Effector CD8-positive, alpha-beta T cell (primary cell): ENCODE measurements around the gene NPAS3.

Experiments used
- DNase-seq: peaks from one replicate; lab custom pipeline; 2025; lab: John Stamatoyannopoulos, UW

NPAS3 gene

GRCh38 chr14:33016613-33017012 lies 77.9 kb downstream of the NPAS3 start:
- DNase-seq: no peak

- DNase-seq: no peak
These were observed 78.3 kb downstream of the NPAS3 start for GRCh38 chr14:33017016-33017415.

DNA sequence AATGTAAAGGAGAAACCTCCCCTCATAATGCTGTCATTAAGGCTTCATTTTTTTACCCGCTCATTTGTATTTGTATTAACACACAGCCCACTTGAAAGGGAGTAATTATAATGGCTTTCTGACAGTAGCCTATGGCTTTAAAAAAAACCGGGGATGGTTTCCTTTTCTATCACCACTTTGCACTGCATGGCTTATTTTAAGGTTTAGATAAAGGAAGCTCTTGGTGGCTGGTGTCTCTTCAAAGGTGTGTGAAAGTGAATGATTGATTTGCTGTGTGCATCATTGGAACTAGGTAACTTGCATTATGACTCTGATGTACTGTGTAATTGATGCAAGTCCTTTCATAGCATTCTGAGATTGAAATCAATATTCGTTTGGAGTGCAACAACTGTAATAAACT lies 80.7 kb downstream of the NPAS3 start:
- DNase-seq: no peak

GRCh38 chr14:33026850-33027430 lies 88.3 kb downstream of the NPAS3 start:
- no peak for DNase-seq

DNA sequence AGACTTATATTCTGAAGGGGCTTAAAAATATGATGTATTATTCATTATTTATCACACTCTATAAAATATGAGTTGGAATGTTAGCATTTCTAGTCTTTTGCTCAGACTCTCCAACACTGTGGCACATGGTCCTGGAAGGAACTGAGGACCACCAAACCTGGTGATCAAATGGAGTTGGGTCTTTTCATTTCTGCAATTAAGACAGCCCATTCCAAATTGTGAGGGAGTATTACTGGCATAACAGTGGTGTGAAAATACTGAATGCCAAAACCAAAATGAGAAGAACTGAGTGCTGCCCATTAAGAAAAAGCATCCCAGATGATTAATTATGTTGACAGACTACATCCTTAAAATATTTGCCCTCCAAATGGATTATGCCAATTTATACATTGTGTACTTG lies 90.8 kb downstream of the NPAS3 start:
- no peak for DNase-seq

GRCh38 chr14:33030386-33030785 lies 91.7 kb downstream of the NPAS3 start:
- DNase-seq: no peak

GRCh38 chr14:33035416-33036194 lies 96.9 kb downstream of the NPAS3 start:
- no peak for DNase-seq

GRCh38 chr14:33039311-33039710 lies 100.6 kb downstream of the NPAS3 start:
- DNase-seq: no peak

DNA sequence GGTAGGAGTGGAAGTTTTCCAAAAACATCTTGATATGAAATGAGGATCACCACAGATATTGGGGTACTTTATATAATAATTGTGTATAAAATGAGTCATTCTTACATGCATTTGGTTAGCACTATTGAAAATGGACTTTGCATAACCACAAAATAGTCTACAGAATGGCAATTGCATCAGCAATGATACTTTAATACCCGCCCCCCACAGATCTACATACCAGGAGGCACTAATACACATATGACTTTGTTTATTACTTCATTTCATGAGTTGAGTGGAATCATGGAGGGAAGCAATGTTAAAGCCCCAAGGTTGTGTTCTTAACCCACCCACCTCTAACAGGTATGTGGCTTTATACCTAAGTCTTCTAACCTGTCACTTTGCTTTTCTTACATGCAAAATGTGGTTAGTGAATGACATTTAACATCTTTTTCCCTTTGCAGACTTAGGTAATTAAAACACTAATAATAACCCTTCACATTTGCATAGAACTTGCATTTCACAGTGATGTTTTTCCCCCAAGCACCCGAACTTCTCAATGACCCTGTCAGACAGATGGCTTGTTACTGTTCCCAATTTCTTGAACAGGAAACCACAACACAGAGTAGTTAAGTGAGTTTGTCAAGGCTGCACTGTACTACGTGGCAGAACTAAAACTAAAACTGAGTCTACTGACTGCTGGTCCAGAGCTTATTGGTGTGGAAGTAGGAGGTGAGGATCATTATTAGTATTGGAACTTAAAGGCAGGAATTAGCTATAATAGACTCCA lies 101.9 kb downstream of the NPAS3 start:
- no peak for DNase-seq

GRCh38 chr14:33042591-33042990 lies 103.9 kb downstream of the NPAS3 start:
- no peak for DNase-seq

GRCh38 chr14:33045760-33046159 lies 107.1 kb downstream of the NPAS3 start:
- DNase-seq: no peak

DNA sequence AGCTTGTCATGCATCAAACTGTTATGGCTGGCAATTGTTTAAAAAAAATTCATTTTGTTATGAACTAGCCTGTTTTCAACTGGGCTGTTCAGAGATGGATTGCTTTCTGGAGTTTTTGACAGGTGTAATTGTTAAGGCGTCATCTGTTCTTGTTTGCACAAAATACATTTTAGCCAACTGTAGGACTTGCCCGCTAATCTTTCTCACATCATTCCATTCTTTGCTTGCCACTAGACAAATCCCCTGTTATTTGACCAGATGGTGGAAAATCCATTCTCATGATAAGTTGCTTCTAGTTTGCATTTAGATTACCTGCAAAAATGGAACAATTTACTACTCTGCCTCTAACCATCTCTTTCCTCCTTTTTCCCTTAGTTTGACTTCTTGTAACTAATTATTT lies 114.3 kb downstream of the NPAS3 start:
- no peak for DNase-seq

DNA sequence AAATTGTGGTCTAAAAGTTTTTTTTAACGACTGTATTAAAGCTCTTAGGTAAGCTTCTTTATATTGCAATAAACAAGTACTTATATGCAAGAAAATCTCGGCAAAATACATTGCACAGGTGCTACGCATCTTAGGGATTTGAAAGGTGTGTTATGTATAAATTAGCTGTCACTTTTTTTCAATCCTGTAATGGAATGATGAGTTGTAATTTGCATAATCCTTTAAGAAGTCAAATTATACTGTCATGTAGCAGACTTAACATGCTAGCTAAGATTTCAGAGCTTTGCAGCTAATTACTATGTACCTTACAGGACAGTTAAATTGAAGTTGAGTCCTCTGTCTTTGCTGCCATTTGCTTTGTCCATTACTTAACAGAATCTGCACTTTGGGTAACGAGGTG lies 117.5 kb downstream of the NPAS3 start:
- DNase-seq: no peak

DNA sequence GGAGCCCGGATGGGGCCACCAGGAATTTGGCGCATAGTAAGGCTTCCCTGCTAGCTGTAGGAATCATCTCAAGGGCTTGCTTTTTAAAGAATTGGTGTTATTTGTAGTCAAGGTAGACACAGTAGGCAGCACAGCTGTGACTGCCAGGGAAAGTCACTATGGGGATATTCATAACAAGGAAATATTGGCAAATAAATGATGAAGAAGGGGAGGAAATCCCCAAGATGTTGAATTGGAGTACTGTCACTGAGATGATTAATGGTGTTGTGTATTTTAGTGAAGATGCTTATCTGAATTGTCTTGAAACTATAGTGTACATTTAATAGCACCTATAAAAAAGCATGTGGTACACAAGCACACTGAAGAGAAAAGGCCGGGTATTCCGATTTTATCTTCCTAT lies 118.9 kb downstream of the NPAS3 start:
- DNase-seq: no peak

DNA sequence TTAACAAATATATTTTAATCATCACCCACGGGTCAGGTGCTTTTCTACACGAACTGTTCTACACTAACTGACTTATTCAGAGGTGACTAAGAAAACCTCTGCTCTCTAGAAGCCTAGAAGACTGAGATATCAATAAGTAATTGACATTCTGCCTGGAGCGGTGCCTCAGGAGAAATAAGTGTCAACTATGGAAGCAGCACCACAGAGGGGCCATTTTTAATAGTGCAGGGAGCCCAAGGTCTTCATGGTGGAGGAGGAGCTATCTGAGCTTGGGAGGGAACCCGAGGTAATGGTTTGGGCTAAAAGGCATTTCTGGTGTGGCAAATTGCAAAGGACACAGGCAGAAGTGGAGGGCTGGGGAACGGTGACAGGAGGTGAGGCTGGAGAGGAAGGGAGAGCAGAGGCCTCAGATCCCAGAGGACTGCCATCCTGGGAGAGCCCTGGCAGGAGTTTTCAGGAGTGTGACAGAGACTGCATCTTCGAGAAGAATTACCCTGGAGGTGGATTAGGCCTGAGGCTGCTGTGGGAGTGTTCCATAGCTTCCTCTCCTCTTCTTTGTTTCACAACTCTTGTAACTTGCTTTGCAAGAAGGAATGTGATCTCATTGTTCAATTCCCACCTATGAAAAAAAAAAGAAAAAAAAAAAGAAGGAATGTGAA lies 123.1 kb downstream of the NPAS3 start:
- DNase-seq: no peak

- no peak for DNase-seq
These were observed 123.8 kb downstream of the NPAS3 start for GRCh38 chr14:33062476-33062875.

GRCh38 chr14:33062881-33063280 lies 124.2 kb downstream of the NPAS3 start:
- DNase-seq: no peak

DNA sequence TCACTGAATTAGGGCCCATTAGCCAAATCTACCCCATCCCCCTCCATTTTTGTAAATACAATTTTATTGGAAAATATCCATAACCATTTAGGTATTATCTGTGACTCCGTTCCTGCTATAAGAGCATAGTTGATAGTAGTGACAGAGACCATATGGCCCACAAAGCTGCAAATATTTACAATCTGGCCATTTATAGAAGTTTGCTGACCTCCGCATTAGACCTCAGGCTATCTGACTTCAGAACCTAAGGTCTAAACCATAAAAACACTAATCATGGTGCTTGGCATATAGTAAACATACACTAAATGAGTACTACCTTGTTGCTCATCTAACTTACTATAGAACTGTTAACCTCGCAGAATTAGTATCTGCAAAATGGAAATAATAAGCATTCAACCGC lies 124.8 kb downstream of the NPAS3 start:
- DNase-seq: no peak

GRCh38 chr14:33065634-33066033 lies 127.0 kb downstream of the NPAS3 start:
- DNase-seq: no peak

- DNase-seq: no peak
These were observed 129.4 kb downstream of the NPAS3 start for GRCh38 chr14:33068040-33068439.

DNA sequence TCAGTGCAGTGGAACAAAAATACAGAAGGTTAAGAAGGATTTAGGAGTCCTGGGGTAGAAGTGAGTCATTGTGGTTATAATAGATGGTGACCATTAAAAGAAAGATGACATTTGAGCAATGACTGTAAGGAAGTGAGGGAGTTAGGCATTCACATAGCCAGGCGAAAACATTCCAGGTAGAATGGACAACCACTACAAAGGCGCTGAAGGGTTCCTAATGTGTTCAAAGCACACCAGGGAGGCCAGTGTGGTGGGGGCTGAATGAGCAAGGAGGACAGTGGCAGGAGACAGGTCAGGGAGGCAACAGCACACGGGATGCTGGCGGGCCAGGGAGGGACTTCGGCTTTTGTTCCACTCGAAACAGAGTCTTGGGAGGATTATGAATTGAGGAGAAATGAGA lies 129.9 kb downstream of the NPAS3 start:
- DNase-seq: no peak

DNA sequence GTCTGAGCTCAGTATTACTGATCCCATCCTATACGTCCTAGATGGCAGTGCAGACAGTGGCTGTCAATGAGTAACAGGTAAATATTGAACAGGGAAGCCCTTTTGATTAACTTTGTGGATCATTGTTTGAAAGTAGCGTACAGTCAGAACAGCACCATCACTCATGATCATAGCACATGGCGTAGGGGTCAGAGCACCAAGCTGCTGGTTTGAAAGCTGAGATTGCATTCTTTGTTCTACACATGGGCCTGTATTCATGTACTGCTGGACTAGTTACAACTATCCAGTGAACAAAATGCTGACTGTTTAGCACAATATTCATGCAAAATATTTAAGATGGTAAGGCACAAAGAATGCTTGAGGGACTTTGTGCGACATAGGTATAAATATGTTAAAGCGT lies 131.8 kb downstream of the NPAS3 start:
- no peak for DNase-seq

- DNase-seq: no peak
These were observed 134.3 kb downstream of the NPAS3 start for GRCh38 chr14:33073023-33073422.
